HG03575 (cell line): Measurements from ENCODE around the gene MB.

Experiments used
- ATAC-seq: cut with Tn5 transposase; IDR thresholded peaks from one replicate; pipeline ENCODE4 v1.9.1; 2021; ENCODE audit not compliant: unreplicated experiment, insufficient number of reproducible peaks, low FRiP score; ENCODE audit errors: extremely low read depth

MB gene

DNA sequence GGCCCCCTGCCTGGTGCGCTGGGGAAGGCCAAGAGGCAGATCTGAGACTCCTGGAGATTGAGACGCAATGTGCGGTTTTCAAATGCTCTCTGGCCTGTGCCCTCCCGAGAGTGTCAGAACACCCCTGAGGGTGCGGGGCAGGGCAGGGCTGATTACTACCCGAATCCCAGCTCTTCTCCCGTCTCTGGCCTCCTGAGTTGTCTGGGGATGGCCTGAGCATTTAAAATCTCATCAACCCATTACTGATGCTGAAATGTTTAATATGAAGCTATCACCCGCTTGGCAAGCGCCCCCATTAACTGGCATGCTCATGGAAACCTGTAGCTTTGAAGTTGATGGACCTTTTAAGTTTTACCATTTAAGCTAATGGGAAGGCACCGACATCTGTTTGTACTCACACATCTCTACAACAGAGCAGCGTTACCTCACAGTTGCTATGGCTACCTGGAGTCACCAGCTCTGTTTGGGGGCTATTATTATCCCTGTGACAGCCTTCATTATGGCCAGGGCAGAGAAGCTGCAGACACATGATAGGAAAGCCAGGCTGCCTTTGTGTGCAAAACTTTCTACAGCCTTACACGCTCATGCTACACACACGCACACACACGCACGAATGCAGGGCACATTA, 3.6 kb upstream of the MB start:
- no peak for ATAC-seq

- no peak for ATAC-seq
Measured at GRCh38 chr22:35619336-35620094, 2.4 kb upstream of the MB start.

- ATAC-seq, result no peak
Measured at GRCh38 chr22:35618427-35619223, 1.5 kb upstream of the MB start.

- ATAC-seq, result no peak
Measured at GRCh38 chr22:35616043-35616442, 1.1 kb downstream of the MB start.

GRCh38 chr22:35615156-35615555, 2.0 kb downstream of the MB start:
- no peak for ATAC-seq

- ATAC-seq, result no peak
Measured at GRCh38 chr22:35614404-35614803, 2.7 kb downstream of the MB start.

- no peak for ATAC-seq
Measured at GRCh38 chr22:35612903-35613302, 4.2 kb downstream of the MB start.

DNA sequence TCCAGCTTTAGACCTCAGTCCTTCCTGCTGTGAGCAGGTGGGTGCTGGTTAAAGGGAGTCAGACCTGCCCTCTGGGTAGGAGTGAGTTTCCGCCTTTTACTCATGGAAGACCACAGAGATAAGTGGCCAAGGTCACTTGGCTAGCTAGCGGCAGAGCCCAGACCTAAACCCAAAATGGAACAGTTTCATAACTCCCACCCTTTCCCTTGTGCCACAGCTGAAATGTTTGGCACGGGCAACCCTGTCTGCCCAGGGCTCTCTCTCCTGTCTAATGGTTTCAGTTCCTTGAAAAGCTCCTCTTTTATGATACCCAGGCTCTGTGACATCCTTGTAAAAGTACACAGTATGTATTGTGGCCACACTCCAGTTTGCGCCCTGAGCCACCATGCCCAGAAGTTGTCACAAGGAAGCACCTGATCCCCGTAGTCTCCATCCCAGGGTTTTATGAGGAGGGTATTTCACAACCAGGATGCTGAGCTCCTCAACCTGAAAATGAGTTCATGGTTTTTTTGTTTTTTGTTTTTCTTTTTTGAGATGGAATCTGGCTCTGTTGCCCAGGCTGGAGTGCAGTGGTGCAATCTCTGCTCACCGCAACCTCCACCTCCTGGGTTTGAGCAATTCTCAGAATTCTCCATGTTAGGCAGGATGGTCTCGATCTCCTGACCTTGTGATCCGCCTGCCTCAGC, 5.1 kb downstream of the MB start:
- no peak for ATAC-seq

DNA sequence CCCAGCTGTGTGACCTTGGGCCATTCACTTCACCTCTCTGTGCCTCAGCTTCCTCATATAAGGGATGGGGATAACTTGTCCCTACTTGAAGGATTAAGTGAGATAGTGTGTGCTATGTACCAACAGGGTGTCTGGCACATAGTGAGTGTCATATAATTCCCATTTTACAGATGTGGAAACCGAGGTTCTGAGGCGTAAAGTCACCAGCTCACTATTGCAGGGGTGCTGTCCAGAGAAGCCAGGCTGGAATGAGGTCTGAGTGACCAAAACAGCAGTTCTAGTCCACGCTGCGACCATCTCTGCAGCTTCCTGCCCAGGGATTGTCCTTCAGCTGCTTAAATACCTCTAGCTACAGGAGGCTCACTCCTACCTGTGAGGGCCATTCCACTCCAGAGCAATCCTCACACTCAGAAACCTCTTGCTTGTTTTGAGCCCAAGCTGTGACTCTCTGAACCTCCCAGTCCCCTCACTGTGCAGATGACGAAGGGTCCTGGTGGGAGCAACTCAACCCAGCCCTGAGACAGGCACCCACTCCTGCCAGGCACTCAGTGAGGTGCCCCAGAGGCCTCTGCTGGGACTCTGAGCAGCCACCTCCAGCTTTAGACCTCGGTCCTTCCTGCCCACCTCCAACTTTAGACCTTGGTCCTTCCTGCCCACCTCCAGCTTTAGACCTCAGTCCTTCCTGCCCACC, 5.8 kb downstream of the MB start:
- ATAC-seq, result no peak

DNA sequence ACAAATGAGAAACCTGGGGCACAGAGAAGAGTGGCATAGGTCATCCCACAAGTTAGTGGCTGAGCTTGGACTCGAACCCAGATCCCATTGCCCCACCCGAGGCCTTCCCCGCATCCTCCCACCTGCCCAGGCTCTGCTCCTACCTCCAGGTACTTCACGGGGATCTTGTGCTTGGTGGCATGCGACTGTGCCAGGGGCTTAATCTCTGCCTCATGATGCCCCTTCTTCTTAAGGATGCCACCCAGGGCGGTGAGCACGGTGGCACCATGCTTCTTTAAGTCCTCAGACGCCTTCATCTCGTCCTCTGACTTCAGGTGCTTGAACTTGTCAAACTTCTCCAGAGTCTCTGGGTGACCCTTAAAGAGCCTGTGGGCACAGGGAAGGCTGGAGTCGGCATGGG, 6.4 kb downstream of the MB start:
- ATAC-seq, result no peak

DNA sequence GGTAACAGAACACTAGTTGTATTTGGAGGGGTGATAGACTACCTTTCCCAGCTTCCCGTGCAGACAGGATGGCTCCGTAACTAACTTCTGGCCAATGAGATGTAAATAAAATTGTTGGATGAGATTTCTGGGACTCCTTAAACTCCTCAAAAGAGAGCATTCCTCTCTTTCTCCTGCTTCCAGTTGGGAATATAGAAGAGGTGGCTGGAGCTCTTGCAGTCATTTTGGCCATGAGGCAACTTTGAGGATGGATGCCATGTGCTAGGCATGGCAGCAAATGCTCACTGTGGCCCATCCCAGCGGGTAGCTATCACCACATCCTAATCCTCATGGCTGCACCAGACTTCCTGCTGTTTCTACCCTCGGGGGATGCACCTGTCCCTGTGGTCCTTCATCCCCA, 7.4 kb downstream of the MB start:
- ATAC-seq, result no peak

DNA sequence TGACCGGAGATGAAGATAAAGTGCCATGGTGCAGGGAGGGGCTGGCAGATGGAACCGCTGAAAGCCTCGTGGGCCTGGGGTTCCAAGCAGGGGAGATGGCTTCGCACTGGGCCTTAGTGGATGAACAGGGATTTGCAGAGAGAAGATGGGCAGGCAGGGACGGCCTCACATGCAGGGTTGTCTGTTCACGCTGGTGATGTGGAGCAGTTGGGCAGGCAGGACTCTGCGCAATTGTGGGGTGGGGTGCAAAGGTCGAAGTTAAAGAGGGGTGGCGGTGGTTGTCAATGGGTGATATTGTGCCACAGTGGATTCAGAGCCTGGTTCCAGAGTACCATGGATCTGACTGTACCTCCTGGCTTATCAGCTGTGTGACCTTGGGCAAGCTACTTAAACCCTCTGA, 7.9 kb downstream of the MB start:
- no peak for ATAC-seq

DNA sequence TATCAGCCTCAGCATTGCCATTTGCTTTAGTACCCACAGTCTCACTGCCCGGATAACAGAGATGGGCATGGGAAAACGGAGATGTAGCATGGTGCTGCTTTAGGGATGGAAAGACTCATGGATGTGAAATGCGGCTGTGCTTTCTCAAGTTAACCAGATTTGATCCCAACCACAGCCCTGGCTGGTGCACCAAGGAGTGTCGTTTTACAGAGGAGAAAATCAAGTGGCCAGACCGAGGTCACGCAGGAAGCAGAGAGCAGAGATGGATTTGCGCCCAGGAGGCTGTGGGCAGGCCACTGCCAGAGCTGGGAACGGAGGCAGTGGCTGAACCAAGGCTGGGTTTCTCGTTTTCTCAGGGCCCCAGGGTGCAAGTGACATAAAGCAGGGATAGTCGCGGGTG, 9.0 kb downstream of the MB start:
- no peak for ATAC-seq

DNA sequence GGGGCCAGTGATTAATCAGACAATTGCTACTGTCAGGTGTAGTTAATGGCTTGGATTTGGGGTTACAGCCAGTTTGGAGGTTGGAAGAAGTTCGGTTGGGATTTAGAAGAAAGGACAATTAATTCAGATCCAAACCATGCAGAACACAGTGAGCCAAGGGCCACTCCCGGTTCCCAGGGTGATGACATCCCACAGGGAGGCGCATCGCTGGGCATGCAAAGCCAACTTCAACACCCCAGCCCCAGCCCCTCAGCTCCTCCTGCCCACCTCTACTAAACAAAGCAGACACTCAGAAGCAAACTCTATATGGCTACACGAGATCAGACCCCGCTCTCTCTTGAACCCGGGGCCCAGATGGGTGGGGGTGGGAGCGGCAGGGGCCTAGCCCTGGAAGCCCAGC, 10.2 kb downstream of the MB start:
- ATAC-seq, result no peak

- ATAC-seq, result no peak
Measured at GRCh38 chr22:35605851-35606481, 11.2 kb downstream of the MB start.

GRCh38 chr22:35605369-35605680, 11.8 kb downstream of the MB start:
- no peak for ATAC-seq

- ATAC-seq, result no peak
Measured at GRCh38 chr22:35604621-35605368, 12.3 kb downstream of the MB start.
